IMR-90 (cell line): ENCODE data around the gene DAAM1. TPM values are rescaled to one million over a fixed set of nuclear protein-coding genes. Genes with fewer than 3 reads are reported as not detected.

Source experiments
- ATAC-seq: fragments of 200-7000 bp; cut with Tn5 transposase; 2 replicates; pipeline ENCODE4 v1.9.1; 2020; ENCODE audit warnings: low read depth, mild to moderate bottlenecking, moderate library complexity
- BruUV-seq: library from RNA; stranded (reverse); fragments of 400-500 nt; replicated peaks from 2 replicates; lab custom pipeline; 2021; lab: Mats Ljungman, UMichigan
- CTCF ChIA-PET: fragments of 300-600 bp; formaldehyde crosslinking; extraction: SDS; loops from one replicate; lab custom pipeline; 2021; ENCODE audit warnings: antibody characterized with exemption; lab: Yijun Ruan, JAX
- POLR2A ChIA-PET: fragments of 300-600 bp; sonication (Branson Sonifier 250); formaldehyde crosslinking; loops from one replicate; lab custom pipeline; 2022; ENCODE audit warnings: antibody characterized with exemption; ENCODE audit not compliant: unreplicated experiment; lab: Charles Lee
- DNase-seq: peaks from one replicate; pipeline ENCODE4 v3.0.0; 2013
- H2AFZ ChIP-seq: replicated peaks from 2 replicates; pipeline ENCODE3; 2013; ENCODE audit warnings: low read length, mild to moderate bottlenecking; ENCODE audit not compliant: poor library complexity
- H2AK5ac ChIP-seq: 2 replicates; pipeline ENCODE4 v1.6.1; 2013; ENCODE audit warnings: low read depth, low read length, inconsistent platforms
- H2AK9ac ChIP-seq: replicated peaks from 2 replicates; pipeline ENCODE3; 2013; ENCODE audit warnings: mild to moderate bottlenecking, low read depth, low read length, moderate library complexity; ENCODE audit not compliant: poor library complexity
- H2BK120ac ChIP-seq: 2 replicates; pipeline ENCODE4 v1.6.1; 2013; ENCODE audit warnings: low read depth, low read length, inconsistent platforms
- H2BK15ac ChIP-seq: 3 replicates; pipeline ENCODE4 v1.6.1; 2013; ENCODE audit warnings: low read depth, low read length, inconsistent platforms
- H2BK20ac ChIP-seq: 2 replicates; pipeline ENCODE4 v1.6.1; 2013; ENCODE audit warnings: low read depth, mild to moderate bottlenecking, inconsistent platforms, low read length, moderate library complexity
- H2BK5ac ChIP-seq: 2 replicates; pipeline ENCODE4 v1.6.1; 2013; ENCODE audit warnings: mild to moderate bottlenecking, low read depth, low read length, inconsistent platforms; ENCODE audit not compliant: poor library complexity, severe bottlenecking
- H3K14ac ChIP-seq: replicated peaks from 2 replicates; pipeline ENCODE4 v1.6.1; 2013; ENCODE audit warnings: low read depth, low read length, inconsistent platforms
- H3K18ac ChIP-seq: 2 replicates; pipeline ENCODE4 v1.6.1; 2013; ENCODE audit warnings: low read depth, low read length, control low read depth
- H3K23ac ChIP-seq: 2 replicates; pipeline ENCODE4 v1.6.1; 2013; ENCODE audit warnings: low read depth, low read length, inconsistent platforms
- H3K27ac ChIP-seq: 2 replicates; pipeline ENCODE4 v1.5.1; 2013; ENCODE audit warnings: mild to moderate bottlenecking, control low read depth, low read length; ENCODE audit not compliant: insufficient read depth
- H3K27me3 ChIP-seq: 2 replicates; pipeline ENCODE4 v1.6.1; 2013; ENCODE audit warnings: low read length; ENCODE audit not compliant: control insufficient read depth, insufficient read depth
- H3K36me3 ChIP-seq: 2 replicates; pipeline ENCODE4 v1.6.1; 2013; ENCODE audit warnings: low read length, mixed read lengths; ENCODE audit not compliant: control insufficient read depth, insufficient read depth
- H3K4ac ChIP-seq: 2 replicates; pipeline ENCODE4 v1.6.1; 2013; ENCODE audit warnings: low read depth, low read length, inconsistent platforms
- H3K4me1 ChIP-seq: 2 replicates; pipeline ENCODE4 v1.6.1; 2013; ENCODE audit warnings: low read length, mixed read lengths; ENCODE audit not compliant: control insufficient read depth, insufficient read depth
- H3K4me2 ChIP-seq: 2 replicates; pipeline ENCODE4 v1.6.1; 2013; ENCODE audit warnings: low read depth, mild to moderate bottlenecking, control low read depth, low read length, moderate library complexity
- H3K4me3 ChIP-seq: 2 replicates; pipeline ENCODE4 v1.5.1; 2013; ENCODE audit warnings: low read depth, mild to moderate bottlenecking, control low read depth, low read length, moderate library complexity; ENCODE audit not compliant: insufficient read depth
- H3K56ac ChIP-seq: 2 replicates; pipeline ENCODE4 v1.6.1; 2013; ENCODE audit warnings: low read length, inconsistent platforms; ENCODE audit not compliant: insufficient read depth; ENCODE audit errors: extremely low read depth
- H3K79me1 ChIP-seq, 2 experiments: 2 replicates each; pipeline ENCODE4 v1.6.1; 2013; ENCODE audit warnings: low read length in 2 of 2, inconsistent platforms in 1 of 2, low read depth in 1 of 2
- H3K9ac ChIP-seq: 2 replicates; pipeline ENCODE4 v1.6.1; 2013; ENCODE audit warnings: low read depth, low read length, control low read depth
- H3K9me1 ChIP-seq: 2 replicates; pipeline ENCODE4 v1.6.1; 2013; ENCODE audit warnings: low read length, inconsistent platforms; ENCODE audit not compliant: insufficient read depth
- H3K9me3 ChIP-seq: 2 replicates; pipeline ENCODE4 v1.6.1; 2013; ENCODE audit warnings: low read length; ENCODE audit not compliant: control insufficient read depth, insufficient read depth
- H4K20me1 ChIP-seq: 2 replicates; pipeline ENCODE4 v1.6.1; 2013; ENCODE audit warnings: low read length, inconsistent platforms; ENCODE audit not compliant: insufficient read depth
- H4K5ac ChIP-seq: 2 replicates; pipeline ENCODE4 v1.6.1; 2013; ENCODE audit warnings: mild to moderate bottlenecking, low read depth, low read length, control low read depth
- H4K8ac ChIP-seq, 2 experiments: 2 replicates each; pipeline ENCODE4 v1.6.1; 2013; ENCODE audit warnings: low read depth in 2 of 2, low read length in 2 of 2, control low read depth in 1 of 2, inconsistent platforms in 1 of 2
- H4K91ac ChIP-seq: 2 replicates; pipeline ENCODE4 v1.6.1; 2013; ENCODE audit warnings: low read depth, low read length, inconsistent platforms; ENCODE audit not compliant: insufficient read depth
- BHLHE40 ChIP-seq: fragments of 150-350 bp; IDR thresholded peaks from 2 replicates; pipeline ENCODE4 v1.6.1; 2016; ENCODE audit warnings: mild to moderate bottlenecking, low read depth, low read length
- CHD1 ChIP-seq: IDR thresholded peaks from 2 replicates; pipeline ENCODE4 v1.6.1; 2012; ENCODE audit warnings: low read depth, low read length, improper control_type of control experiment
- FOS ChIP-seq: fragments of 150-350 bp; IDR thresholded peaks from 2 replicates; pipeline ENCODE4 v1.6.1; 2016; ENCODE audit warnings: low read depth, low read length
- MAFK ChIP-seq: IDR thresholded peaks from 2 replicates; pipeline ENCODE4 v1.6.1; 2012; ENCODE audit warnings: low read depth, low read length, improper control_type of control experiment
- MXI1 ChIP-seq: IDR thresholded peaks from 2 replicates; pipeline ENCODE4 v1.6.1; 2012; ENCODE audit warnings: low read depth, mild to moderate bottlenecking, low read length, moderate library complexity, borderline replicate concordance
- NFE2L2 ChIP-seq: fragments of 150-350 bp; IDR thresholded peaks from 2 replicates; pipeline ENCODE4 v1.6.1; 2016; ENCODE audit warnings: low read depth, mild to moderate bottlenecking, low read length
- POLR2A ChIP-seq: IDR thresholded peaks from 2 replicates; pipeline ENCODE4 v1.6.1; 2012; ENCODE audit warnings: mild to moderate bottlenecking, low read depth, low read length
- RAD21 ChIP-seq: IDR thresholded peaks from 2 replicates; pipeline ENCODE4 v1.6.1; 2012; ENCODE audit warnings: low read length, improper control_type of control experiment
- RFX5 ChIP-seq: IDR thresholded peaks from 2 replicates; pipeline ENCODE4 v1.8.0; 2012; ENCODE audit warnings: low read depth, mild to moderate bottlenecking, low read length, moderate library complexity
- dilution Hi-C: fragments of 300-500 bp; cut with HindIII; formaldehyde crosslinking; loops from one replicate; pipeline ENCODE4 v1.14.3; 2018; ENCODE audit warnings: low sequenced_read_pairs; ENCODE audit not compliant: unreplicated experiment
- in situ Hi-C: fragments of 300-500 bp; cut with MboI; formaldehyde crosslinking; loops from 3 replicates; pipeline ENCODE4 v1.14.3; 2019; ENCODE audit warnings: low sequenced_read_pairs, inconsistent platforms, mixed read lengths
- intact Hi-C: fragments of 100-400 bp; cut with micrococcal nuclease; formaldehyde crosslinking; loops from 2 replicates; pipeline ENCODE4 v1.10.0; 2022
- polyA plus RNA-seq, 3 experiments: library from polyadenylated mRNA; depleted of rRNA; stranded (reverse); fragments of >200 nt; gene quantifications; 2 replicates each; pipeline ENCODE4 v1.2.3, GENCODE V29; 2012; ENCODE audit warnings: low replicate concordance in 1 of 3
- total RNA-seq: library from RNA; depleted of rRNA; stranded (reverse); fragments of >200 nt; gene quantifications from 2 replicates; pipeline ENCODE4 v1.2.3, GENCODE V29; 2012
- TF ChIP-seq, protein P1 (sequence below): fragments of 150-350 bp; IDR thresholded peaks from 2 replicates; pipeline ENCODE4 v1.6.1; 2017; ENCODE audit warnings: mild to moderate bottlenecking, antibody characterized with exemption, low read length, low read depth
- TF ChIP-seq, protein P2 (sequence below): conservative IDR thresholded peaks from 2 replicates; pipeline ENCODE4 v1.5.1; 2012; ENCODE audit warnings: mild to moderate bottlenecking, low read depth, low read length, improper control_type of control experiment

Gene DAAM1
- total and polyA plus RNA-seq, 2 of the 4 experiments (the other 2 are of a cell fraction) = 4.8 to 5.4 TPM

GRCh38 chr14:59275668-59276067, 87.2 kb downstream of the DAAM1 start:
- Histone ChIP-seq H2BK5ac (peak overlapping the region; percentile 65), H3K27me3 (no peaks in the 10 kb centered on the region), H4K20me1 (no peaks in the 10 kb centered on the region), H3K4me3 (no peak overlapping the region), H3K36me3 (no peaks in the 10 kb centered on the region), H4K5ac (no peak overlapping the region), H2BK15ac (no peak overlapping the region), H3K4ac (no peak overlapping the region), H2AFZ (no peak overlapping the region), H3K9ac (no peak overlapping the region), H3K18ac (no peak overlapping the region), H4K91ac (no peak overlapping the region), H3K23ac (no peak overlapping the region), H3K14ac (no peak overlapping the region), H2AK5ac (no peak overlapping the region), H3K79me1 (no peaks in the 10 kb centered on the region), H3K4me1 (peaks cover 12% of the 10 kb centered on the region), H3K56ac (no peak overlapping the region), H3K9me3 (no peaks in the 10 kb centered on the region), H2AK9ac (no peak overlapping the region), H2BK120ac (no peak overlapping the region), H3K9me1 (peaks cover 8% of the 10 kb centered on the region), H4K8ac (peak overlapping the region in 1 of 2 experiments; percentile 18; a peak in 1 of 4 replicates), H3K27ac (peak overlapping the region; percentile 26; the same call in 1 of the 2 replicates), H2BK20ac (no peak overlapping the region), H3K4me2 (peak overlapping the region; percentile 37; the same call in 1 of the 2 replicates)
- dilution Hi-C loops (no loop called here), in situ Hi-C loops (no loop called here), intact Hi-C loops (no loop called here)
- POLR2A ChIA-PET = no interaction called here
- no peak for TF ChIP-seq RAD21
- no peak for TF ChIP-seq POLR2A
- TF ChIP-seq, protein P1, sequence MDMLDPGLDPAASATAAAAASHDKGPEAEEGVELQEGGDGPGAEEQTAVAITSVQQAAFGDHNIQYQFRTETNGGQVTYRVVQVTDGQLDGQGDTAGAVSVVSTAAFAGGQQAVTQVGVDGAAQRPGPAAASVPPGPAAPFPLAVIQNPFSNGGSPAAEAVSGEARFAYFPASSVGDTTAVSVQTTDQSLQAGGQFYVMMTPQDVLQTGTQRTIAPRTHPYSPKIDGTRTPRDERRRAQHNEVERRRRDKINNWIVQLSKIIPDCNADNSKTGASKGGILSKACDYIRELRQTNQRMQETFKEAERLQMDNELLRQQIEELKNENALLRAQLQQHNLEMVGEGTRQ = no peak
- TF ChIP-seq BHLHE40 = 0 out of 2 replicates have a peak, but pooled peaks have one; percentile 5
- TF ChIP-seq, protein P2, sequence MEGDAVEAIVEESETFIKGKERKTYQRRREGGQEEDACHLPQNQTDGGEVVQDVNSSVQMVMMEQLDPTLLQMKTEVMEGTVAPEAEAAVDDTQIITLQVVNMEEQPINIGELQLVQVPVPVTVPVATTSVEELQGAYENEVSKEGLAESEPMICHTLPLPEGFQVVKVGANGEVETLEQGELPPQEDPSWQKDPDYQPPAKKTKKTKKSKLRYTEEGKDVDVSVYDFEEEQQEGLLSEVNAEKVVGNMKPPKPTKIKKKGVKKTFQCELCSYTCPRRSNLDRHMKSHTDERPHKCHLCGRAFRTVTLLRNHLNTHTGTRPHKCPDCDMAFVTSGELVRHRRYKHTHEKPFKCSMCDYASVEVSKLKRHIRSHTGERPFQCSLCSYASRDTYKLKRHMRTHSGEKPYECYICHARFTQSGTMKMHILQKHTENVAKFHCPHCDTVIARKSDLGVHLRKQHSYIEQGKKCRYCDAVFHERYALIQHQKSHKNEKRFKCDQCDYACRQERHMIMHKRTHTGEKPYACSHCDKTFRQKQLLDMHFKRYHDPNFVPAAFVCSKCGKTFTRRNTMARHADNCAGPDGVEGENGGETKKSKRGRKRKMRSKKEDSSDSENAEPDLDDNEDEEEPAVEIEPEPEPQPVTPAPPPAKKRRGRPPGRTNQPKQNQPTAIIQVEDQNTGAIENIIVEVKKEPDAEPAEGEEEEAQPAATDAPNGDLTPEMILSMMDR = no peak
- TF ChIP-seq MAFK = no peak
- TF ChIP-seq CHD1 = no peak
- no peak for TF ChIP-seq NFE2L2
- TF ChIP-seq MXI1 = no peak
- no peak for TF ChIP-seq RFX5
- peak; percentile 94 for TF ChIP-seq FOS
- no TSS peak for BruUV-seq
- ATAC-seq (peak; percentile 66), DNase-seq (peak; percentile 93)
- CTCF ChIA-PET = interaction anchor here (0.5 kb wide), 1 partner anchor 73 kb away, joined by 3 read pairs; no protein-coding TSS in a partner anchor
